ENCODE data around the gene CCDC3.

DNA sequence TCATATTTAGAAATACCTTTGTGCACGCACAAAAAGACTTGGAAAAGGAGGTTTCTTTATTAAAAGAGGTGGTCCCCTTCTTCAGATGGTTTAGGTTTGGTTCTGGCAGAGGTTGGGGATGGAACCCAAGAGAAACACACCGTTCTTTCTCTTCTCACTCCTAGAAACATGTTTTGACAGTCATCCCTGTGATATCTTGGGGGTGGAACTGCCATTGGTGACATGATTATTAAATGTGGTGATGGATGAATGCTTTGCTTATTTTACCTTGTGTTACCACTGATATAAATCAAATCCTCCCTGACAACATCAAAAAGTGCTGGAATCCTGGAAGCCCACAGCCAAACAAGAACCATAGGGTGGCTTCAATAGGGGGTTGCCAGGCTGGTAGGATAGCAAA is 146.5 kb downstream of the CCDC3 start:
- TF ChIP-seq POLR2AphosphoS5 (IDR thresholded peaks at IDR 0.05; ENCODE audit: low read depth, low read length) (no peak), POLR2A (IDR thresholded peaks at IDR 0.05; ENCODE audit: low read depth, low read length) (no peak)

Measured in GM12892 (cell line).